Caco-2 (cell line): ENCODE data around the gene G6PC3. TPM values are rescaled to one million over a fixed set of nuclear protein-coding genes. Genes with fewer than 3 reads are reported as not detected.

Source experiments
- BruUV-seq: library from RNA; stranded (reverse); fragments of 400-500 nt; replicated peaks from 2 replicates; lab custom pipeline; 2021; lab: Mats Ljungman, UMichigan
- CTCF ChIA-PET: fragments of 300-600 bp; sonication (Branson Sonifier 250); formaldehyde crosslinking; loops from one replicate; lab custom pipeline; 2022; ENCODE audit warnings: antibody characterized with exemption; lab: Charles Lee
- POLR2A ChIA-PET: fragments of 300-600 bp; sonication (Branson Sonifier 250); formaldehyde crosslinking; loops from one replicate; lab custom pipeline; 2022; ENCODE audit warnings: antibody characterized with exemption; lab: Charles Lee
- DNase-seq, 2 experiments: peaks; one replicate each; pipeline versions ENCODE4 v3.0.0 to v3.0.0-alpha.2; 2020 to 2022
- H3K27me3 ChIP-seq: replicated peaks from 2 replicates; pipeline ENCODE4 v1.6.0; 2011; ENCODE audit warnings: low read length; ENCODE audit not compliant: control insufficient read depth, insufficient read depth
- H3K36me3 ChIP-seq: 2 replicates; pipeline ENCODE4 v1.5.1; 2011; ENCODE audit warnings: low read length; ENCODE audit not compliant: control insufficient read depth, insufficient read depth
- H3K4me1 ChIP-seq: fragments of 250-450 bp; sonication (Bioruptor Pico); 2 replicates; pipeline ENCODE4 v1.5.1; 2020; ENCODE audit warnings: mild to moderate bottlenecking
- H3K4me3 ChIP-seq: 2 replicates; pipeline ENCODE4 v1.5.1; 2011; ENCODE audit warnings: low read depth, mild to moderate bottlenecking, control low read depth, low read length
- H3K9me3 ChIP-seq: fragments of 250-450 bp; sonication (Bioruptor Pico); 2 replicates; pipeline ENCODE4 v1.5.1; 2020; ENCODE audit warnings: mild to moderate bottlenecking, moderate library complexity
- H3K27ac Mint-ChIP-seq: one replicate; pipeline ENCODE4 v1.8.0; 2022; ENCODE audit warnings: mixed read lengths; ENCODE audit not compliant: unreplicated experiment
- H3K27me3 Mint-ChIP-seq: one replicate; pipeline ENCODE4 v1.8.0; 2022; ENCODE audit warnings: mixed read lengths; ENCODE audit not compliant: insufficient read depth, unreplicated experiment
- H3K36me3 Mint-ChIP-seq: one replicate; pipeline ENCODE4 v1.8.0; 2022; ENCODE audit warnings: mild to moderate bottlenecking, mixed read lengths; ENCODE audit not compliant: insufficient read depth, unreplicated experiment
- H3K4me1 Mint-ChIP-seq: one replicate; pipeline ENCODE4 v1.8.0; 2022; ENCODE audit warnings: low read depth, mixed read lengths; ENCODE audit not compliant: unreplicated experiment
- H3K4me3 Mint-ChIP-seq: one replicate; pipeline ENCODE4 v1.8.0; 2022; ENCODE audit warnings: mild to moderate bottlenecking, moderate library complexity, mixed read lengths; ENCODE audit not compliant: unreplicated experiment
- H3K9me3 Mint-ChIP-seq: one replicate; pipeline ENCODE4 v1.8.0; 2022; ENCODE audit warnings: mixed read lengths; ENCODE audit not compliant: unreplicated experiment
- intact Hi-C: fragments of 100-400 bp; cut with micrococcal nuclease; formaldehyde crosslinking; loops from one replicate; pipeline ENCODE4 v1.10.0; 2022; ENCODE audit not compliant: unreplicated experiment
- total RNA-seq: library from RNA; stranded (reverse); gene quantifications from 2 replicates; pipeline ENCODE4 v1.2.3, GENCODE V29; 2022
- TF ChIP-seq, protein P1 (sequence below), 2 experiments: fragments of 200-600 bp in 1 of 2; IDR thresholded peaks; 1 replicate in 1 of 2; 2 replicates in 1 of 2; pipeline versions ENCODE4 v1.5.1 to v1.8.0; 2011 to 2022; ENCODE audit warnings: antibody characterized with exemption in 1 of 2, control low read depth in 1 of 2, inconsistent platforms in 1 of 2, low read depth in 1 of 2, low read length in 1 of 2, mild to moderate bottlenecking in 1 of 2, moderate library complexity in 1 of 2; ENCODE audit not compliant: insufficient read depth in 1 of 2, severe bottlenecking in 1 of 2, unreplicated experiment in 1 of 2

G6PC3 gene
- total RNA-seq, 1 experiment from 2014 or later = 60.1 TPM

DNA sequence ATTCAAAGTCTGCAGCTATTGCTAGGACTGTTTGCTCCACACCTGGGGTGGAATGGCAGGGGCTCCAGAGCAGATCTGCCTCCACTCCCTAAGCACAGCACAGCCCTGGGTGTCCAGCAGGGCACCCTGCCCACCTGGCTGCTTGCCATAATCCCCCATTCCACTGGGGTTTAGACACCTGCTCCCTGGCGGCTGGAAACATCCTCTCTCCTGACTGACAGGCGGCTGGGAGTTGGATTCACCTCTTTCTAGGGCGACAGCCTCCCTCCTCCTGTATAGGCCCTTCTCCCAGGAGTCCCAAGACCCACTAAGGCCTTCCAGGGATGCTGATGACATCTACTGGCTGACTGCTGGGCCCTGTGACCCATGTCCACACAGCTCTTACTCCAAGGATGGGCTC lies 34.9 kb downstream of the G6PC3 start:
- H3K4me3 Mint-ChIP-seq = no peak overlapping the region
- Histone ChIP-seq H3K36me3 (no peaks in the 10 kb centered on the region), H3K9me3 (no peaks in the 10 kb centered on the region), H3K4me1 (peaks cover 28% of the 10 kb centered on the region), H3K27me3 (no peaks in the 10 kb centered on the region), H3K4me3 (no peak overlapping the region)
- DNase-seq = no peak
- H3K27ac Mint-ChIP-seq = no peak overlapping the region
- ChIA-PET POLR2A (no interaction called here), CTCF (interaction anchor here (0.6 to 1.0 kb wide), 2 partner anchors 18 kb away, joined by 3 to 4 read pairs; partner anchors contain the start of gene HDAC5)
- peaks cover 15% of the 10 kb centered on the region for H3K4me1 Mint-ChIP-seq
- TF ChIP-seq, protein P1, sequence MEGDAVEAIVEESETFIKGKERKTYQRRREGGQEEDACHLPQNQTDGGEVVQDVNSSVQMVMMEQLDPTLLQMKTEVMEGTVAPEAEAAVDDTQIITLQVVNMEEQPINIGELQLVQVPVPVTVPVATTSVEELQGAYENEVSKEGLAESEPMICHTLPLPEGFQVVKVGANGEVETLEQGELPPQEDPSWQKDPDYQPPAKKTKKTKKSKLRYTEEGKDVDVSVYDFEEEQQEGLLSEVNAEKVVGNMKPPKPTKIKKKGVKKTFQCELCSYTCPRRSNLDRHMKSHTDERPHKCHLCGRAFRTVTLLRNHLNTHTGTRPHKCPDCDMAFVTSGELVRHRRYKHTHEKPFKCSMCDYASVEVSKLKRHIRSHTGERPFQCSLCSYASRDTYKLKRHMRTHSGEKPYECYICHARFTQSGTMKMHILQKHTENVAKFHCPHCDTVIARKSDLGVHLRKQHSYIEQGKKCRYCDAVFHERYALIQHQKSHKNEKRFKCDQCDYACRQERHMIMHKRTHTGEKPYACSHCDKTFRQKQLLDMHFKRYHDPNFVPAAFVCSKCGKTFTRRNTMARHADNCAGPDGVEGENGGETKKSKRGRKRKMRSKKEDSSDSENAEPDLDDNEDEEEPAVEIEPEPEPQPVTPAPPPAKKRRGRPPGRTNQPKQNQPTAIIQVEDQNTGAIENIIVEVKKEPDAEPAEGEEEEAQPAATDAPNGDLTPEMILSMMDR (IDR thresholded peaks at IDR 0.05; ENCODE audit: insufficient read depth in 1 of 2, low read depth in 1 of 2, low read length in 1 of 2, severe bottlenecking in 1 of 2, unreplicated experiment in 1 of 2) = no peak
- intact Hi-C loops = no loop called here
- no peaks in the 10 kb centered on the region for H3K27me3 Mint-ChIP-seq
- no peaks in the 10 kb centered on the region for H3K9me3 Mint-ChIP-seq
- no TSS peak for BruUV-seq
- H3K36me3 Mint-ChIP-seq = peaks cover 6% of the 10 kb centered on the region

DNA sequence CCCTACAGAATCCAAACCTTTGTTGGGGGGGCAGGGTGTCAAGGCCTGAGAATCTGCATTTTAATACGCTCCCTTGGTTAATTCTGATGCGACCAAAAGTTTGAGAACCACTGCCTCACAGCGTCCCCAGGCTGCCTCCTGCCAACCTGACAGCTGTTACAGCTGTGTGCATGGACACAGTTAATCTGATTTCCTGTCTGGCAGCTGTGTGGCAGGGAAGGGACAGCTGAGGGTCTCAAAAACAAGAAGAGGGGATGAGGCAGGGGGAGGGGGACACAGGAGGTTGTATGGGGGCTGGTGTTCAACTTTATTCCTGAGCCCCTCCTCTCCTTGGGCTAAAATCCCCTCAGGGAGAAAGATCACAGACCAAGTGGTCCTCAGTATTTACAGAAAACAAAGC lies 35.4 kb downstream of the G6PC3 start:
- TF ChIP-seq, protein P1 (IDR thresholded peaks at IDR 0.05; ENCODE audit: insufficient read depth in 1 of 2, low read depth in 1 of 2, low read length in 1 of 2, severe bottlenecking in 1 of 2, unreplicated experiment in 1 of 2) = no peak
- no peak overlapping the region for H3K4me3 ChIP-seq
- H3K4me1 Mint-ChIP-seq = peaks cover 15% of the 10 kb centered on the region
- POLR2A ChIA-PET = no interaction called here
- no peaks in the 10 kb centered on the region for H3K27me3 Mint-ChIP-seq
- no peak overlapping the region for H3K27ac Mint-ChIP-seq
- no peak overlapping the region for H3K4me3 Mint-ChIP-seq
- H3K27me3 ChIP-seq = no peaks in the 10 kb centered on the region
- DNase-seq = no peak
- H3K9me3 Mint-ChIP-seq = no peaks in the 10 kb centered on the region
- H3K4me1 ChIP-seq = peaks cover 28% of the 10 kb centered on the region
- no TSS peak for BruUV-seq
- peaks cover 6% of the 10 kb centered on the region for H3K36me3 Mint-ChIP-seq
- intact Hi-C loops = no loop called here
- H3K36me3 ChIP-seq = no peaks in the 10 kb centered on the region
- CTCF ChIA-PET = interaction anchor here (0.6 to 1.5 kb wide), 2 partner anchors 17 to 18 kb away, joined by 4 to 7 read pairs; partner anchors contain the start of gene HDAC5
- H3K9me3 ChIP-seq = no peaks in the 10 kb centered on the region

DNA sequence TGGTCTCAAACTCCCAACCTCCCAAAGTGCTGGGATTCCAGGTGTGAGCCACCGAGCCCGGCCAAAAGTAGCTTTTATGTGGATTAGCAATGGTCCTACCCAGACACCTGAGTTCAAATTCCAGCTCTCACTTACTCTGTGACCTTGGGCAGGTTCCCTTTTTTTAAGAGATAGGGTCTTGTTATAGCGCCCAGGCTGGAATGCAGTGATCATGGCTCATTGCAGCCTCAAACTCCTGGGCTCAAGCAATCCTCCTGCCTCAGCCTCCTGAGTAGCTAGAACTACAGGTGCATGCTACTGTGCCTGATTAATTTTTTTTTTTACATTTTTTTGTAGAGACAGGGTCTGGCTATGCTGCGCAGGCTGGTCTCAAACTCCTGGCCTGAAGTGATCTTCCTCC lies 36.3 kb downstream of the G6PC3 start:
- Mint-ChIP-seq H3K4me3 (no peak overlapping the region), H3K27ac (no peak overlapping the region), H3K27me3 (no peaks in the 10 kb centered on the region), H3K9me3 (no peaks in the 10 kb centered on the region), H3K36me3 (peaks cover 6% of the 10 kb centered on the region), H3K4me1 (peaks cover 15% of the 10 kb centered on the region)
- DNase-seq = no peak
- POLR2A ChIA-PET = interaction anchor here (0.7 kb wide), 1 partner anchor 13 kb away, joined by 6 read pairs; no protein-coding TSS in a partner anchor
- intact Hi-C loops = no loop called here
- BruUV-seq = no TSS peak
- Histone ChIP-seq H3K4me3 (no peak overlapping the region), H3K9me3 (no peaks in the 10 kb centered on the region), H3K4me1 (peaks cover 28% of the 10 kb centered on the region), H3K36me3 (no peaks in the 10 kb centered on the region), H3K27me3 (no peaks in the 10 kb centered on the region)
- CTCF ChIA-PET = interaction anchor here (1.2 to 1.5 kb wide), 2 partner anchors 10 to 17 kb away, joined by 3 to 7 read pairs; partner anchors contain the start of gene HDAC5
- TF ChIP-seq, protein P1 (IDR thresholded peaks at IDR 0.05; ENCODE audit: insufficient read depth in 1 of 2, low read depth in 1 of 2, low read length in 1 of 2, severe bottlenecking in 1 of 2, unreplicated experiment in 1 of 2) = no peak
